Heart left ventricle (tissue), 13 donors: ENCODE data around the gene KLHL5.

Experiments used
- CTCF ChIP-seq, 12 donors: fragments of 200-600 bp; sonication (generic) in 4 of 12; IDR thresholded peaks; one replicate each; pipeline versions ENCODE4 v1.5.0 to v1.8.0; 2018 to 2022; ENCODE audit warnings: antibody characterized with exemption in 12 of 12, mild to moderate bottlenecking in 5 of 12
- POLR2A ChIP-seq, 2 donors: fragments of 450-650 bp; IDR thresholded peaks; one replicate each; pipeline ENCODE4 v1.6.1; 2017; ENCODE audit warnings: antibody characterized with exemption in 2 of 2, mild to moderate bottlenecking in 2 of 2, moderate library complexity in 2 of 2
- donor health status: ischemic (EF 13 %, LVEDD 7.1; RV severe dilation, severe dysfunction).
- donor health status: DM: no; HTN: yes; CAD: no.
- donor health status: DM: no; HTN: no; CAD: no.
- donor health status: ischemic (EF 25% LVEDD 6.9; RV normal size, moderate dysfunction).
- donor health status: ischemic (EF 25% LVEDD 5.7; RV mildly dilated, moderate dysfunction).
- donor health status: ischemic (EF 35%, LVEDD 5.7; RV mildly dilated, moderate dysfunction).
- donor health status: nonischemic (EF 11% LVEDD 7.7; RV severe dilation, severe dysfunction).
- donor health status: DM: yes; HTN: yes; CAD: no.
- donor health status: PGD.
- donor health status: ischemic (EF 29% LVEDD 5.4; RV normal size, mild dysfunction).
- donor health status: nonischemic (EF 23%, LVEDD 6.1; RV moderate dilation, normal function).

- TF ChIP-seq CTCF (IDR thresholded peaks at IDR 0.05) = no peak
- TF ChIP-seq POLR2A (IDR thresholded peaks at IDR 0.05) = no peak
Observed at GRCh38 chr4:39097290-39097689, 35.3 kb downstream of the KLHL5 start.
